Brain pericyte (primary cell): ENCODE data around the gene RCAN2.

Experiments
- DNase-seq: peaks from one replicate; pipeline ENCODE4 v3.0.0-alpha.2; 2012; ENCODE audit warnings: low read depth, low spot score

The RCAN2 gene

DNA sequence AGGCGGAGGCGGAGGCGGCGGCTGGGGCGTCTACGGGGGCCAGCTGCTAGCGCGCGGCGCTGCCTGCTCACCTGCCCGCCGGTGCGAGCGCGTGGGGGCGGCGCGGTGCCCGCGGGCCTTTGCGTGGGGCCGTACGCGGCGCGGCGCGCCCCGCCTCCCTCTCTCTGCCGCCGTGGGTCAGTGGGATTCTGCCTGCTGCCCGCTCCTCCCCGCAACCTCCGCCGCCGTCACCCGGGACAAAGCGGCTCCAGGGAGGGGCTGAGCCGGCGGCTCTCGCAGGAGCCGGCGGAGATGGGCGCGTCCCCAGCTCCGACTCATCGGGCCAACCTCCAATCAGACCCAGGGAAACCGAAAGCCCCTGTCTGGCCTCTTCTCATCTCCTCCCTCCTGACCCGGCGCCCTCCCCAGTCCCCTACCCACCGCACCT, at the start of gene RCAN2:
TSS of gene RCAN2 (minus strand) at position 249 of the 427 bp plus-strand sequence.
- no peak for DNase-seq

DNA sequence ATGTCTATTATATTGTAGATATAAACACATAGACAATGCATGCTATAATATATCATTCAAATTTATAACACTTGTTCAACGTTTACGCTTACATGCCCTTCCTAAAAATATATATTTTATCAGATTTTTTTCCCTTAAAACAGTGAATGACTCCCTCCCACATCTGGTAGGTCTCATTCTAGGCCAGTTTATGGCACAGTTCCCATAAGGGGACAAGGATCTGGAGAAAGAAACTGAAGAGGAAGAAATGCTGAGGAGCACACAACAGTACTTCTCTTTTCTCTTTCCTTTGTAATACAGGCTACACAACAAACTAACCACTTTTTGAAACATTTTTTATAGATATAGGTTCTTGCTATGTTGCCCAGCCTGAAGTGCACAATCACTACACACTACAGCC, 48.6 kb upstream of the RCAN2 start:
- DNase-seq: no peak

DNA sequence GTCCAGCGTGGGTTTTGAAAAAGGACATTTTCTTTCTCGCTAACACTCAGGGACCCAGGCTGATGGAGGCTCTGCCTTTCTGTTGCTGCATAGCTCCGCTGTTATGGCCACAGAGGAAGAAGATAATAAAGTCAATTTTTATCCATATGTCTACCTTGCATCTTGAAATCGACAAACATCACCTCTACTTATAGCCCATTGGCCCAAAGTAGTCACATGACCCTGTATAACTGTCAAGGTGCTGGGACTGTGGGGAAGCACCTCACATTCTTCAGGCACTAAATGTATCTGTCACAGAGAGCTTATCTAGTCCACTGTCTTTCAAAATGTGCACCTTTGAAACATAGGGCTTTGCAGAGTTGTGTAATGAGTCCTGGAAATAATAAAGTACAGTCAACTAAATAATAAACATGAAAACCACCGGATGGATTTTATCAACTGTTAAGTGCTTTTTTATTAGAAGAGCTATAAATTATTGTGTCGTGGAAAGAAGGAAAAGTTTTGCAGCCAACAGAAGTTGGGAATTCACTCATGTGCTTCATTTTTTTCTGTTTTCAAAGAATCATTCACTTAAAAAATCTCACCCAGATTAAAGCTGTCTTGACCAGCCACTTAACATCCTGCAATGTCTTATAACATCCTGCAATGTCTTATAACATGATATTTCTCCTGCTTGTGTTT, 47.7 kb upstream of the RCAN2 start:
- no peak for DNase-seq

DNA sequence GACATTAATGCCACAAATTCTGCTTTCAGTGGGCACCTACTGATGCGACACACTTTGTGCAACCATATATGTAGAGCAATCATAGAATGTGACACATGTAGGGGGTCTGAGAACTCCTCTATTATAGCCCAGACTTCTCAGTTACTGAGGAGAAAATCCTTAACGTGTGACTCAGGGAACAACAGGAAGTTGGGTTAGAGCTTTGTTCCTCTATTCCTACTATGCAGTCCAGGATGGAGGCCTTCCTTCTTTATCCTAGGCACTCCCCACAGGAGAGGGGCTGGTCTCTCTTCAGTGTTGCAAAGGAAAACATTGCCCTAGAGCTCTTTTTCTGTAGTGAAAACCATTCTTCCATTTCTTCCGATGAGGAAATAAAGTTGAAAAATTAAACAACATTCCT, 39.6 kb upstream of the RCAN2 start:
- no peak for DNase-seq

DNA sequence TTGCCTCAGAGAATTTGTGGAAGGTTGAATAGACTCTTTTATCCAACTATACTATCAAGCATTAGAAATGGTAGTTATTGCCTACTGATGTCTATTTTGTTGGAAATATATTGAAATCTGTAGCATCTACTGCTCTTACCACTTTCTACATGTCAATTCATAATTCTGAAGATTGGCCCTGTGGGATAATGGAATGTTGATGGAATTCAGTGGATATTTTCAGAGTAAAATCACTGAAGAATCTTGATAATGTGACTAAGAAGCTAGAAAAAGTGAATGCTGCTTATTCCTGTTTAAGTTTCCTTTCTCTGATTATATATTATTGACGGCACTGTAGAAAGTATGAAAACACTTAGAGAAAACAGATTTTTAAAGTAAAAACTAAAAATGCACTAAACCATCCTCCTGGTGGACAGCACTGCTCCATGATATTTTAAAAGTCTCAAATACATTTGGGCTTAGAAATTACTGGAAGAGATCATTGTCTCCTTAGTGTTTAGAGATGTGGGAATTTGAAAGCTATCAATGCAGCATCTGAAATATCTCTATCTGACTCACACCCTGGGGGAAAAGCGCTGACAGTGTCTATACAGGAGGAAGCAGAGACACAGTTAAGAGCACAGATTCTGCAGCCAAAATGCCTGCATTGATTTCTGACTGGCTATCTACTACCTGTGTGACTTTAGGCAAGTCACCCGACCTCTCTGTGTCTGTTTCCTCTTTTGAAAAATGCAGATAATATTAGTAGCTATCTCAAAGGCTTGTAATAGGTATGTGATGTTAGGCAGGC, 37.9 kb upstream of the RCAN2 start:
- no peak for DNase-seq

DNA sequence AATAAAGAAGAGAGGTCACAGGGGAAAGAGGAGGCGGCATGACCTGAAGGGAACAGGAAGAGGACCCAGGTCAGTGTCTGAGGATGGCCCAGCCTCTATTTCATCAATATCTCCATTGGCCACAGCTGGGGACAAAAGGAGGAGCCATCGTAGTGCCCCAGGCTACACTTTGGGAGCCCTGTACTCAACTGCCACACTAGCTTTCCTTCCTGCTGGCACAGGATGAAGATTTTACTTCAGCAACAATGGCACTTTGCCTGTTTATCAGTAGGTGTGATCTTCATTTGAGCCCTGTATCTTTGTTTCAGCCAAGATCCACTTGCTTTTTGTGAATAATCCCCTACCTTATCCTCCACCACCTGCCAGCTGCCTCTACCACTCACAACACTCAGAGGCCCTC, 35.4 kb upstream of the RCAN2 start:
- no peak for DNase-seq

DNA sequence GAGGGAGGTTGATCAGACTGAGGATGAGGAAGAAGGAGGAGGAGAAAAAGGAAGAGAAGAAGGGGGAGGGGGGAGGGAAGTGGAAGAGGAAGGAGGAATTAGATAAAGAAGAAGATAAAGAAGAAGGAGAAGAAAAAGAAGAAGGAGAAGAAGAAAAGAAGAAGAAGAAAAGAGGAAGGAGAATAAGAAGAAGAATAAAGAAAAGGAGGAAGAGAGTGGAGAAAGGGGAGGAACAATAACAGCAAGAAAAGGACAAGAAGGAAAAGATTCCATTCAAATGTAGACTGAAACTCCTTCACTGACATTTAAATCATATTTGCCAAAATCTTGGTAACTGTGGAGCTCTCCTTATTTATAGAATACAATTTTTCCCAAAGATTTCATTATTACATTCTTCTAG, 34.3 kb upstream of the RCAN2 start:
- DNase-seq: no peak

DNA sequence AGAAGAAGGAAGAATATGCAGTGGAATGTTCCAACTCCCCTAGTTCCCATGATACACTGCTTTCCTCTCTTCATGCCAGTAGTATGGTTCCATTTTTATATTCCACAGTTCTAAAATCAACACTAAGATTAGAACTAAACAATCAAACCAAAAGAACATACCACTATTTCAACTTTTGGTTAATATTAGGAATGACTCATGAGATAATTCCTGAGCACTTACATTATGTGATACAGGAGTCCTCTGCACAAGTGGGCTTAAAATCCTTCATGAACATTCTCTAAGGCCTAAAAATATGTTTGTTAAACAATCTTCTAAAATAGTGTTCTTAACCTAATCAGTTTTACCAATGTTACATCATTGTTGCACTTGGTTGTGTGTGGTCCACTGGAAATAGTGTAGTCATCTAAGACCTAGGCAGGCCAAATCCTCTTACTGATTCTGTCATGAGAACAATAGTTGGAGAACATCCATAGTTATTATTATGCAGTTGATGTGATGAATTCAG, 30.3 kb upstream of the RCAN2 start:
- no peak for DNase-seq

DNA sequence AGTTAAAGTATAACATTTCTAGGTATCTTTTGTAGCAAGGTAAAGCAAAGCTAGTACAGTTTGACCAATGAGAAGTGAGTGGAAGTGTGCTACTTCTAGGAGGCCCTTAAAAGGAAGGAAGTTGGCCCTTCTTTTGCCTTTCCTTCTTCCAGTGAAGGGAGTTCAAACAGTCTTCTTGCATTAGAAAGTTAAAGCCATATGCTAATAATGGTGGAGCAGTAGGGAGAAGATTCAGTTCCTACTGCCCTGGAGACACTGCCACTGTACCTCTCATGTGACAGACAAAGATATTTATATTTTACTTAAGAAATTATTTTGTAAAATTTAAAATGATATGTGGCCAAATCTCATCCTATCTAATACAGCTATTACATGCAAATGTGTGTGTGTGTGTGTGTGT, 26.0 kb upstream of the RCAN2 start:
- DNase-seq: no peak

DNA sequence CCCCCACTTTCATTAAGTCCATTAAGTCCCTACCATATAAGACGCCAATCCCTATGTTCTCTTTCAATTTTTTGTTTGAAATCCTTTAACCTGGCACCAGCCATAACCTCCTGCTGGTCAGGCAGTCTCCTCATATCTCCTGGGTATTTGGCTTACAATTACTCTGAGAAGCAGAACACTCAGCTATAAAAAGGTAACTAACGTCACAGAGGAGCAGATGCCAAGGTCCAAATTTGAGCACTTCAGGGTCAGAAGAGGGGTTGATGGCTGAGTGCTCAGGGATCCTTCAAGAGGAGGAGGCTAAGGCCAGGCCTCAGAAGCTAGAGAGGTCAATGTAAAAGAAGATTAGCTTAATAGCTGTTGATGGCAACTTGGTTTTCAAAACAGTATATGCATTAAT, 22.3 kb upstream of the RCAN2 start:
- DNase-seq: no peak

DNA sequence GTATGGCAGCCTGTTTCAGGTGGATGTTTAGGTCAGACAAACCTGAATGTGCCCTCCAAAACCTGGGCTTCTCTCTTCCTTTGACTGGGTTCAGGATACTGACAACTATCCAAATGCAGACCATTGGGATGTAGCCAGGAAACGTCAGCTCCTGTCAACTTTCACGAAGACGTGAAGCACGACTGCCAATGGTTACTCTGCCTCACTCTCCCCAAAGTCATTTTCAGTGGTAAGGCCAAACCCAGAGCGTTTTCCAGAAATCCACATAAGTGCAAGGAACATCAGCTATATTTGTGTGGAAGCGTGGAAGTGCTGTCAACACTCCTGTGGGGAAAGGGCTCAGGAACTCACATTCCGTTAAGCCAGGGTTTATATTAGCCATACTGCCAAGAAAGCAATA, 20.1 kb upstream of the RCAN2 start:
- no peak for DNase-seq

DNA sequence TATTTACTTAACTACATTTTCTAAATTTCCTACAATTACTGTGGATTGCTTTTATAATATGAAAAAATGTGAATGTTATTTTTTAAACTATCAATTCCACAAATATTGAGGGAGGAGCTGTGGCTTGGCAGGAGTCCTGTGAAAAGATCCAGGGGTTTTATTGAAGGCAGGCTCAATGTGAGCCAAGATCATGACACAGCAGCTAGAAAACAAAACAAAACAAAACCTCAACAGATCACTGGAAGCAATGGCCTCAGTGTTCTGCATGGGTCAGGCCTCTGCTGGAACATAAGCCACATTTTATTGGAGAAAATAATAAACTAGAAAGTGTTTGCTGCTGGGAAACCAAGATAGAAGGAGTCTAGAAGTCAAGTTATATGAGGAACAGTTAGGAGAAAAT, 19.4 kb upstream of the RCAN2 start:
- DNase-seq: peak; percentile 77

DNA sequence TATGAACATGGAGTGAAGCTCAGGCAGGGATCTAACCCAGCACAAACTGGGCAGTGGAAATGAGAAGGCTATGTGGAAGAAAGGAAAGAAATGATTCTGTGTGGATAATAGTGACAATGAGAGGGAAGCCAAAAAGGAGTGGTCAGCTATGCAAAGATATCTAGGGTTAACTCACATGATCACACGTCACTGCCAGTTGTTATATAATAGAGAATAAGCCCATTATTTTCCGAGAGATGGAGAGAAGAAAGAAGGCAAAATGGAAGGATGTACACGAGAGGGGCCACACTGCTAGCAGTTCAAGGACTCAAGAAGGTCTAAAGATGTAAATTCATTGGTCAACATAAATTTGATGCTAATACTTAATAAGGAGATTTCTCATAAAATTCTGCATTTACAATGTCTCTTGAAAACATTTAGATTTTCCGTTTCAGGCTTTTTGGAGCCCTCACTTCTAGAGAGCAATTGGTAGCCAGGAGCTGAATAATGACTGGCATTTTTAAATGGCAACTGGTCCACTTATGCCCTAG, 18.8 kb upstream of the RCAN2 start:
- no peak for DNase-seq

DNA sequence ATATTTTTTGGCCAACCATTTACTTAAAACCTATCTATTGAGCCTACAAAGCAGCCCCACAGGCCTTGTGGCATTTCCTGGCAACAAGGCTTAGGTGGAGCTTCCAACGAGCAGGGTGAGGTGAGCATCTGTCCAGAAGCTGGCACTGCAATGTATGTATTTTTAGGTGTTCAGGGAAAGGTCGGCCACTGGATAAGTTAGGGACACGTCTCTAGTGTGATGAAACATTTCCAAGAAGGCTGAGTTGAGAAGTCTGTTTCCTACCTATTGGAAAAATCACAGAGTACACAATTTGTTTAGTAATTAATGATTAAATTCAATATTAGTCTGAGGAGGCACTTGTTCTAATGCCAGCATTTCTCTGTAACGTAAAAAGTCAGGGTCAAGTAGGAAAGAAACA, 17.8 kb upstream of the RCAN2 start:
- DNase-seq: no peak

DNA sequence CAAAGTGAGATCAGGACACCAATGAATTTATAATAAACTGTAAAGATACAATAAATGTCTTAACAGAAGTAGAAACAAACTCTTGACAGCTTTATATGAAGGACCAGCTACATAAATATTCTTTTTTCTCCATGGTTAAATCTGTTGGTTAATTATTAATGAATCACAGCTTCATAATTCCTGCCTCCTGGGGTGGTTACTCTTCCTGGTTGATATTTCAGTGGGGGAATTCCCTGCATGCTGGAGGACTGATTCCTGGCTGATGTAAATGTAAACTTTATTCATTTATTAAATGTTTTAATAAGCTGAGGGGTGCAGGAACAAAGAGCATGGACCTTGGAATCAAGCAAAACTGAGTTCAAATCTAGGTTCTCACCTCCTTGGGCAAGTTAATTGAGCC, 16.2 kb upstream of the RCAN2 start:
- no peak for DNase-seq

DNA sequence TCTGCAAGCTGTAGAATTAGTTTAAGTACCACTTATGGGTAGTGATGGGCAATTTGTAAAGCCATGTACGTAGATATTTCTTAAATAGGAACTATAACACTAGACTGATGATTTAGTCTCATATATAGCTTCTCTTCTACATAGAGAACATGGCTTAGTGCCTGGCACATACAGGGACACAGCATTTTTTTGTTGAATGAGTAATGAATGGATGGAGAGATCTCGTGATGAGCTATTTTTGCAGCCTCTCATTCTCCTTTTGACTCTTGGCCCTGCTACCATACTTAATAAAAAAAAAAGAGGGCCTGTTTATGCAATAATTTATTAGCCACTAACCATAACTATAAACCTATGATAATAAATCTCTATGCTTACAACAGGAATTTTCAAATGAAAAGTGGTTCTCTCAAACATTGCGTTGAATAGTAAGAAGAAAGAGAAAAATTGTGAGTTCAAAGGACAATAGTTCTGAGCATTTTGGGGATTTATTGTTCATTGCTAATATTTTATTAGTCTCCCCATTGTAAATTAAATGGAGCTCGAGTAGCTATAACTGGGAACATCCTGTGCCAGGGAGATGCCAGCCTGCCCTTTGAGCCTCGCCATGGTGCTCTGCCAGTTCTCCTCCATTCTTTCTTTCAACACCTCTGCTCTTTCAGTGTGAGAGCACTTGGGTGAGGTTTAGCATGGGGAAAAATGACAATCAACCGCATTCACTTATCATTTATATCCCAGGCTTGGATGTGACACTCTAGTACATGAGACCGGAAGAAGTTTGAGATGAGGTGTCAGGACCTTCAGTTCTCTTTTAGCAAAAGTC, 14.7 kb upstream of the RCAN2 start:
- DNase-seq: no peak

DNA sequence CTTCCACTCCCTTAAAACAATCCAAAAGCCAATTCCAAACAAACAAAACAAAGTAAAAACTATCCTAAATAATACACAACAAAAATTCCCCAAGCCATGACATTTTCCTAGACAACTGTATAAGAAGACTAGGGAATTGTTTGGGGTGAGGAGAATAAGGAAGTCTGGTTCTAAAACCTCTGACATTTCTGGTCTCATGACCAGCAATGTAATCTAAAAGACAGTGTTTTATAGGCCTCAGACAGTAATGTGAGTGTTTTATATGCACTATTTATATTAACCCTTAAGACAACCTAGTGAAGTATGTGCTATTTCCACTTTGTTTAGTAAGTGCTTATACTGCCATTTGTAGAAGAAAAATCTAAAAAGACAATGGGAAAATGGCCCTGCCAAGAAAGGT, 13.0 kb upstream of the RCAN2 start:
- DNase-seq: no peak

DNA sequence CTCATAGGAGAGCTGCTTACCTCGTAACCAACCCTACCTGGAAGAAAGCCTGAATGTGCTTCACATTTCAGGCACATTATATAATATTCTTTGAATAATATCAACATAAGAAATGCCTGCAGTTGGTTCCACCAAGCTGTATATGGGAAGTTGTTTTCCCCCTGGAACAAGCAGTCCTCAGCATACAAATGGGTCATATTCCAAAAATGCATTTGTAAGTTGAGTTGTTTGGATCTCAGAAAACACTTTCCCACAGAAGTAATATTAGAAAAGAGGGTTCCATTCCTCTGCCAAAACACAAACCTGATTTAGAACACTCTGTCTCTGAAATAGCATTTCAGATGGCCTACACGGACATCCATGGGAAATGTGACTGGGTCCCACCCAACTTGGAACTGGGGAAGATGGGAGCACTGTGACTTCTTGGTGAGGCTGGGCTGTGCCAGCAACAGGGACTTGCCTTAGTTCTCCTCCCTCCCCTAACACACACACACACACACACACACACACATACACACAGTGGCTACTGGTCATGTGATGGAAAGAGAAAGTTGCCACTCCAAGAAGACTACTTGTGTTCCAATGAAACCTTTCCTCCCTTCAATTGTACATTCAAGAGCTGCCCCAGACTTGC, 11.4 kb upstream of the RCAN2 start:
- no peak for DNase-seq

DNA sequence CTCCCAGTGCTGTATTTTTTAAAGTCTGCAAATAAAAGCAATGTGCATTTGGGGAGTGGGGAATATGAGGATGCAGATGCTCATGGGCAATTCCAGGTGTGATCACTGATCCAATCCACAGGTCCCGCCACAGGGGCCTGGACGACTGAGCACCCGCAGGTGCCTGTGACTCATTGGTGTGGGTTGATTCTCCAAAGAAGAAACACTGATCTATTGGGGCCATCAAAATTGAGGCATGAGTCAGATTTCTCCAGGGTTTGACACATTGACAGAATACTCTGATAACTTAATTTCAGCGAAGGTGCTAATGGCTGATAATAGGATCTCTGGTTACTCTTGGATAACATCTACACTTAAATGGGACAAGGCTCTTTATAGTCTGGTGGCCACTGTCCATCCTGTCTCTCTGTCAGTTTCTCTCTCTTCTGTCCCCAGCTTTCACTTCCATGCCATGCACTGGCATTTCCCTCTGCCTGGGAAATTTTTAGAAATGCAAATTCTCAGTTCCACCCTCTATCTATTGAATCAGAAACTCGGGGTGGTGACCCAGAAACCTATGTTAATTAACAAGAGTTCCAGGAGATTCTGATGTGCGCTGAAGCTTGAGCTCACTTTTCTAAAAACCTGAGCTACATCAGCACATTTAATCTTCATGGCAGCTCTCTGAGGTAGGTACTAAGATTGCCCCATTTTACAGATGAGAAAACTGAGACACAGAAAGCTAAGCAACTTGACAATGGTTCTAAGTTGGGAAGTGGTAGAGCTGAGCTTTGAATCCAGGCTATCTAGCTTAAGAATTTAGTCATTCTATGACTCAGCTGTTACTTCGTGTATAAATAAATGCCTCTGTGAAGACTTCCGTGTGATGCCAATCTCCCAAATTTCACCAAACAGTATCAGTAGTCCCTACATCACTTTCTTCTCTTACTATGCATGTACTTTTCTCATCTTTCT, 10.2 kb upstream of the RCAN2 start:
- DNase-seq: no peak

DNA sequence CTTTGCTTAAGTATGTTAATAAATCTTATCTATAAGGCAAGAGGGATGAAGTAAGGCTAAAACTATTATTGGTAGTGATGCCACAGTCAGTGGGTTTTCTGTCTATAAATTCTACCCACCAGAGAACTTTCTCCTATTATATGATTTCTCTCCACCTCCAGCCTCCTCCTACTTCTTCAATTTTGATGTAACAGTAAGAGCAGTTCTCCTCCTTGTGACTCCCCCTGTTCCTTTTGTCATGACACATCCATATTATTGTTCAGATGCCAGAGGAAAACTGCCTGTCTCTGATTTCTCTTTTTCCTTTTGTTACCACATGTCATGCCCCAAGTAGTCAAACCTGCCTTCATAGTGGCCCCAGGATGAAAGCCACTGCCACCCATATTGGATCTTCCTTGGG, 9.1 kb upstream of the RCAN2 start:
- no peak for DNase-seq
